ENCODE results near the gene BDKRB1.

Gene BDKRB1

GRCh38 chr14:96265383-96266095 is 9.5 kb downstream of the BDKRB1 start:
- Histone ChIP-seq H3K27ac (no peak overlapping the region), H3K9ac (no peak overlapping the region), H3K4me3 (IDR thresholded peaks at IDR 0.05; ENCODE audit: insufficient read depth, low read depth, low read length) (no peak overlapping the region), H3K27me3 (ENCODE audit: insufficient read depth, low read depth) (no peaks in the 10 kb centered on the region), H4K20me1 (ENCODE audit: insufficient read depth) (no peaks in the 10 kb centered on the region), H3K36me3 (ENCODE audit: insufficient read depth) (no peaks in the 10 kb centered on the region), H3K4me2 (no peak overlapping the region), H3K4me1 (ENCODE audit: low read depth, poor library complexity, severe bottlenecking) (no peaks in the 10 kb centered on the region), H3K79me2 (ENCODE audit: insufficient read depth, low read depth) (no peaks in the 10 kb centered on the region), H2AFZ (ENCODE audit: low read depth) (no peak overlapping the region)
- TF ChIP-seq CTCF (conservative IDR thresholded peaks at IDR 0.05; ENCODE audit: low read depth, low read length) = no peak

DNA sequence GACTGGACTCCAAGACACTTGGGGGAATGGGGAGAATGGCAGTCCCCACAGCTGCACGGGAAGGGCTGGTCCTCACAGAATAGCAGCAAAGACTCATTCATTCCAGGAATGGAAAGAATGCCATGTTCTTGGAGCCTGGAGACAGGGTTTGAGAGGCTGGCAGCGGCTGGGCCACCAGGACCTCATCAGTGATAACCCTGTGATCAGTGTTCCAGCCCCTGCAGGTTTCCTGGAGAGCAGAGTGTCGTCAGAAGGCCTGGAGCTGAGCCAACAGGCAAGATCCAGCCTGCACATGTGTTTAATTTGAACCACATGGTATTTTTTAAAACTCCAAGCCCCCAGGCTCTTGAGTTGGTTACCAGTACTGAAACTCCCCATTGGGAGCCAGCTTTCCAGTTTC is 11.3 kb downstream of the BDKRB1 start:
- H4K20me1 ChIP-seq (ENCODE audit: insufficient read depth) = no peaks in the 10 kb centered on the region
- no peak for TF ChIP-seq CTCF (conservative IDR thresholded peaks at IDR 0.05; ENCODE audit: low read depth, low read length)
- H2AFZ ChIP-seq (ENCODE audit: low read depth) = no peak overlapping the region
- H3K4me1 ChIP-seq (ENCODE audit: low read depth, poor library complexity, severe bottlenecking) = no peaks in the 10 kb centered on the region
- H3K27ac ChIP-seq = no peak overlapping the region
- no peaks in the 10 kb centered on the region for H3K36me3 ChIP-seq (ENCODE audit: insufficient read depth)
- H3K27me3 ChIP-seq (ENCODE audit: insufficient read depth, low read depth) = no peaks in the 10 kb centered on the region
- H3K79me2 ChIP-seq (ENCODE audit: insufficient read depth, low read depth) = no peaks in the 10 kb centered on the region
- H3K9ac ChIP-seq = no peak overlapping the region
- H3K4me2 ChIP-seq = no peak overlapping the region
- H3K4me3 ChIP-seq (IDR thresholded peaks at IDR 0.05; ENCODE audit: insufficient read depth, low read depth, low read length) = no peak overlapping the region

- no peak for TF ChIP-seq CTCF (conservative IDR thresholded peaks at IDR 0.05; ENCODE audit: low read depth, low read length)
- Histone ChIP-seq H3K9ac (no peak overlapping the region), H3K27me3 (ENCODE audit: insufficient read depth, low read depth) (no peaks in the 10 kb centered on the region), H3K4me2 (no peak overlapping the region), H3K36me3 (ENCODE audit: insufficient read depth) (no peaks in the 10 kb centered on the region), H3K79me2 (ENCODE audit: insufficient read depth, low read depth) (no peaks in the 10 kb centered on the region), H3K4me3 (IDR thresholded peaks at IDR 0.05; ENCODE audit: insufficient read depth, low read depth, low read length) (no peak overlapping the region), H3K27ac (no peak overlapping the region), H4K20me1 (ENCODE audit: insufficient read depth) (no peaks in the 10 kb centered on the region), H3K4me1 (ENCODE audit: low read depth, poor library complexity, severe bottlenecking) (no peaks in the 10 kb centered on the region), H2AFZ (ENCODE audit: low read depth) (no peak overlapping the region)
Measured at GRCh38 chr14:96267916-96268315, 11.9 kb downstream of the BDKRB1 start.

GRCh38 chr14:96268431-96269358 is 12.7 kb downstream of the BDKRB1 start:
- H3K79me2 ChIP-seq (ENCODE audit: insufficient read depth, low read depth) = no peaks in the 10 kb centered on the region
- H3K27ac ChIP-seq = no peak overlapping the region
- no peak overlapping the region for H3K4me3 ChIP-seq (IDR thresholded peaks at IDR 0.05; ENCODE audit: insufficient read depth, low read depth, low read length)
- no peaks in the 10 kb centered on the region for H3K27me3 ChIP-seq (ENCODE audit: insufficient read depth, low read depth)
- no peak for TF ChIP-seq CTCF (conservative IDR thresholded peaks at IDR 0.05; ENCODE audit: low read depth, low read length)
- H2AFZ ChIP-seq (ENCODE audit: low read depth) = no peak overlapping the region
- H3K36me3 ChIP-seq (ENCODE audit: insufficient read depth) = no peaks in the 10 kb centered on the region
- no peaks in the 10 kb centered on the region for H3K4me1 ChIP-seq (ENCODE audit: low read depth, poor library complexity, severe bottlenecking)
- no peaks in the 10 kb centered on the region for H4K20me1 ChIP-seq (ENCODE audit: insufficient read depth)
- H3K9ac ChIP-seq = no peak overlapping the region
- H3K4me2 ChIP-seq = no peak overlapping the region
